Stimulated activated CD8-positive, alpha-beta memory T cell treated with anti-CD3 and anti-CD28 coated beads, Interleukin-7, amount 100 ng/mL, for 4 hours (primary cell): ENCODE measurements around the gene IFITM10.
"Not testable (repeated sequence)": the region's sequence is repeated elsewhere in the genome, so short reads cannot be mapped to it uniquely, and the experiment has no call there.

Experiments
- DNase-seq, 2 donors: peaks; one replicate each; pipeline ENCODE4 v3.0.0-alpha.2; 2020; ENCODE audit warnings: low read depth in 2 of 2

Gene IFITM10

DNA sequence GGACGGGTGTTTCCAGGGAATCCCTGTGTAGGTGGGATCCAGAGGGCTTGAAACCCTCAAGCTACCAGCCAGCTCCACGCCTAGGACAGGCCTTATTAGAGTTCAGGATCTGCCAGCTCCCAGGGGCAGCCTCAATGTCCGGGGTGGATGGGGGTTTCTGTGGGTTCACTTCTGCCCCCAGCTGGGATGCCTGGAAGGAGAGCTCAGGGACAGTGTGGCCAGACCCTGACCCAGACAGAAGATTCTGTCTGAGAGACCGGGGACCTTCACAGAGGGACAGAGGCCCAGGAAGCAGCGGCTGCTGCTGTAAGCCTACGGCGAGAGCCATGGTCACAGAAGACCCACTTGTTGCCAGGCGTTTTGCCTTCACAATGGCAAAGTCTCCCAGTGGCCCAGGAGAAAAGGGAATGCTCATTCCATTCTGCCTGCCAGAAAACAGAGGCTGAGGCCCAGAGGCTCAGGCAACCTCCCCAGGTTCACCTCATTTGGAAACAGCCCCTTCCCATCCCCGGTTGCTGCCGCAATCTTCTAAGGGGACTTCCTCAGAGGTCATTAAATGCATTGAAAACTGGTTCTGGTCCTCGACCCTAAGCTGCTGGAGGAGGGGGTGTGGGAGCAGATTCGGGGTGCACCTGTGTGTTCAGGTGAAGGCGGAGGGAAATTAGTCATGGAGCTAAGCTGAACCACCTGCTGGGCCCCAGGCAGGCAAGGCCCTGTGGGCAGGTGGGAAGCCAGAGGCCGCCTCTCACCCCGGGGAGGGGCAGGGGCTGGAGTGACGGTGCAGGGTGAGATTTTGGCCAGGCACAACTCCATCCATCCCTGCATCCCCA is 58.3 kb downstream of the IFITM10 start:
- no peak for DNase-seq

DNA sequence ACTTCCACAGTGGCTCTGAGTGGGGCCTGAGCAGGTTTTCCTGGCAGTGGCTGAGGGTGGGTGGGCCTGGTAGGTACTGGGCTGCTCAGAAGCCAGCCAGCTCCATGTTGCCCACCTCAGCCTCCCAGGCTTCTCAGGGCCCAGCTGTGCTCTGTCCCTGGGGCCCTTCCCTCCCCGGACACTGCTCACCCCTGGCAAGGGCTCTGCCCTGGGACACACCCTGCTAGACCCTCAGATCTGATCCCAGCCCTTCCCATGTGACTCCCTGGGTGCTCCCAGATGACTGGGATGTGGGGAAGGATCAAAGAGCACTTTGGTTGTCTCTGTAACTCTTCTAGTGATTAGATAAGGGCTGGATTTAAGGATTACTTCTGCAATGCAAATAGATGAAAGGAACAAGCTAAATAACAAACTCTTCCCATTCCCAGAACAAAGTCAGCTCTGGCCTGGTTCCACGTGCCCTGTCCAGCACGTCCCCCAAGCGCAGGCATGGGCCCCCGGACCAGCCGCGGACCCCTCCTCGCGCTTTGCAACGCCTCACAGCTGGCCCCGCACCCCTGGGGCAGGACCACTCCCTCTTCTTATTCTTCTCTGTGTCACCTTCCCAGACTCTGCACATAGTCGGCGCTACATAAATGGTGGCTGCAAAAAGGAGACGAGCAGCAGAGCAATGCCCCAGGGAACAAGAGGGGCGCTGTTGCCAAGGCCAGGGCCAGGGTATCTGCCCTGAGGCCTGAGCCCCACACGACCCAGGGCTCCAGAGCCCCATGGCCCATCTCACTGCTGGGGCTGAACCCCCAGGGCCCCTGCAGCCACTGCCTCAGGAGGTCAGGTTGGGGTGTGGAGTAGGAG is 59.1 kb downstream of the IFITM10 start:
- DNase-seq, result no peak

DNA sequence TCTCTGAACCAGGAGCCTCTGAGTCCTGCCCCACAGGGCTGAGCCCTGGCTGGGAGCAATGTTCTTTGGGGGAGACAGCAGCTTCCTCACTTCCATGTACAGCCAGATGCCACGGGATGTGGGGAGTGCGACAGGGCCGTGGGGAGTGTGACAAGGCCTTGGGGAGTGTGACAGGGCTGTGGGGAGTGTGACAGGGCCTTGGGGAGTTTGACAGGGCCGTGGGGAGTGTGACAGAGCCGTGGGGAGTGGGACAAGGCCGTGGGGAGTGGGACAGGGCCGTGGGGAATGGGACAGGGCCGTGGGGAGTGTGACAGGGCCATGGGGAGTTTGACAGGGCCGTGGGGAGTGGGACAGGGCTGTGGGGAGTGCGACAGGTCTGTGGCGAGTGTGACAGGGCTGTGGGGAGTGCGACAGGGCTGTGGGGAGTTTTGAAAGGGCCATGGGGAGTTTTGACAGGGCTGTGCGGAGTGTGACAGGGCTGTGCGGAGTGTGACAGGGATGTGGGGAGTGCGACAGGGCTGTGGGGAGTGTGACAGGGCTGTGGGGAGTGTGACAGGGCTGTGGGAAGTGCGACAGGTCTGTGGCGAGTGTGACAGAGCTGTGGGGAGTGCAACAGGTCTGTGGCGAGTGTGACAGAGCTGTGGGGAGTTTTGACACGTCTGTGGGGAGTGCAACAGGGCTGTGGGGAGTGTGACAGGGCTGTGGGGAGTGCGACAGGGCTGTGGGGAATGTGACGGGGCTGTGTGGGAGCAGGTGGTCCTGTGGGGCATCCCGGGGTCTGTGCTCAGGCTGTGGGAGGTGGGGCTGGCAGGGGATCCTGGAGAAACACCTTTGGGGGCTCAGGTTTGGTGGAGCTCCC is 60.0 kb downstream of the IFITM10 start:
- no peak for DNase-seq

DNA sequence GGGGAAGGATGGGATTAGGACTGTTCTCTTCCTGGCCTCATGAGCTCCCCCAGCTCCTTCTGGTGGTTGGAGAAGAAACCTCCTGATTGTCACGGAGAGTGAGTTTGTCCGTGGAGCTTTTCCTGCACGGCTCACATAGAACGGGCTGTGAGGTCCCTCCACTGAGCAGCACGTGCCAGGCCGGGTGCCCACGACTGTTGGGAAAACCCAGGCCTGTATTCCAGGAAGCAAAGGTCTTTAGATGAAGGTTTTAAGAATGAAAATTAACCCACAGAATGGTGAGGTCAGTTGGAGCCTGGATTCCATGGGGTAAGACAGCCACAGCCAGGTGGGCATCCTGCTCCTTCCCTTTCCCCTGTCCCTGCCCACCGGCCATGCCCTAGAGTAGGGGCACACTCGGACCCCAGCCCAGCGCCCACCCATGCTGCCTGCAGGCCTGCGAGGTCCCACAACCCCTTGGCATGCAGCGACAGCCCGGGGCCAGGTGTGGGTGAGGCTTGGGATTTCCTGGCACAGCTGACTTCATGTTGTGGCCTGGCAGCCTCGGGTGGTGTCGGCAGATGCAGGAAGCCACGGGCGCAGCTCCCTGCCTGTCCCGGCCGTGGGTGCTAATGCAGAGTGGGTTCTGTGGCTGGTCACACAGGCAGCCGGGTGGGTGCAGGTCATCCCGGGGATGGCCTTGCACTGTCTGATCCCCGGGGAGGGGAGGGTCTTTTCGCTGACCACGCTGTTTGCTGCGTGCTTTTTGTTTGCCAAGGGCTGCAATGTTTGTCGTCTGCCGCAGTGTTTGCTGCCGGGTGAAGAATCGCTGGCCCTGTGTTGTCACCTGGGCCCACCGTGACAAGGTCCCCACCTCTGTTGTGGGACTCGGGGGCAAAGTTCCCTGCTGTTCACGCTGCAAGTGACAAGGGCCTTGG is 60.9 kb downstream of the IFITM10 start:
- DNase-seq, result not testable (repeated sequence)

DNA sequence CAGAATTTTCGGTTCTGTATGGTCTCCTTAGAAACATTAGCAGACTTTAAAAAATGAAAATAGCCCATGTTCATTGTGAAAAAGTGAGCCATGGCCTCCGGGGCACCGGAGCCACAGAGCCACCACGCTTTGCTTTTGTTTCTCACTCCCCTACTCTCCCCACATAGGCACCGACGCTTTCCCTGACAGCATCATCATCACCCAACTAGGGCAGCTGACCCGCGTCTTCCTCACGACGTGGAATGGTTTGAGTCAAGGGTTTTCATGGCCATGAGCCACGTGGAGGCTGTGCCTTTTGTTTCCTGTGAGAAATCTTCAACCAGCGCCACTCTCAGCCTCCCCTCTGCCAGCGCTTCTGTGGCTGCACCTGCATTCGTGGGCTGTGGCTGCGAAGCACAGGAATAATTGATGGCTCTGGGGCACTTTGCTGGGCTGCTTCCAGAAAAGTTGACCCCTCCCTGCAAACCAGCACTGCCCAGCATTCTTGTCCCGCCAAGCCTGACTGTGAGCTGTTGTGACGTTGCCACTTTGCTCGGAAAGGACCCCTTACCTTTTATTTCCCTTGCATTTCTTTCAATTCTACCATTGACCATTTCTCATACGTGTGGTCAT is 62.0 kb downstream of the IFITM10 start:
- DNase-seq, result not testable (repeated sequence)

DNA sequence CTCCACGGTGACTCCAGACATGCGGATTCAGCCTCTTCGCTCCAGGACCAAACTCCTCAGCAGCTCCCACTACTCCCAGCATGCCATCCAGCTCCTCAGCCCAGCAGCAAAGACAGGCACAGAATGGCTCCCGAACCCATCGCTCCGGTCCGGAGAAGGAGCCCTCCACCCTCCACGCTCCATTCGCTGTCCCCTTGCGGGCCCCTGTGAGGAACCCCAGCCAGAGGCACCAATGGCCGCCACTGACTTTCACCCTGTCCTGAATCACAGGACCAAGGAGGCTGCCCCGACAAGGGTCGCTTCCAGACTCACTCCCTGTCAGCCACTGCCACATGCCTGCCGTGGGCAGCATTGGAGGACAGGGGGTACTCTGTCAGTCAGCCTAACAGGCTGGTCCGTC is 64.2 kb downstream of the IFITM10 start:
- not testable (repeated sequence) for DNase-seq

DNA sequence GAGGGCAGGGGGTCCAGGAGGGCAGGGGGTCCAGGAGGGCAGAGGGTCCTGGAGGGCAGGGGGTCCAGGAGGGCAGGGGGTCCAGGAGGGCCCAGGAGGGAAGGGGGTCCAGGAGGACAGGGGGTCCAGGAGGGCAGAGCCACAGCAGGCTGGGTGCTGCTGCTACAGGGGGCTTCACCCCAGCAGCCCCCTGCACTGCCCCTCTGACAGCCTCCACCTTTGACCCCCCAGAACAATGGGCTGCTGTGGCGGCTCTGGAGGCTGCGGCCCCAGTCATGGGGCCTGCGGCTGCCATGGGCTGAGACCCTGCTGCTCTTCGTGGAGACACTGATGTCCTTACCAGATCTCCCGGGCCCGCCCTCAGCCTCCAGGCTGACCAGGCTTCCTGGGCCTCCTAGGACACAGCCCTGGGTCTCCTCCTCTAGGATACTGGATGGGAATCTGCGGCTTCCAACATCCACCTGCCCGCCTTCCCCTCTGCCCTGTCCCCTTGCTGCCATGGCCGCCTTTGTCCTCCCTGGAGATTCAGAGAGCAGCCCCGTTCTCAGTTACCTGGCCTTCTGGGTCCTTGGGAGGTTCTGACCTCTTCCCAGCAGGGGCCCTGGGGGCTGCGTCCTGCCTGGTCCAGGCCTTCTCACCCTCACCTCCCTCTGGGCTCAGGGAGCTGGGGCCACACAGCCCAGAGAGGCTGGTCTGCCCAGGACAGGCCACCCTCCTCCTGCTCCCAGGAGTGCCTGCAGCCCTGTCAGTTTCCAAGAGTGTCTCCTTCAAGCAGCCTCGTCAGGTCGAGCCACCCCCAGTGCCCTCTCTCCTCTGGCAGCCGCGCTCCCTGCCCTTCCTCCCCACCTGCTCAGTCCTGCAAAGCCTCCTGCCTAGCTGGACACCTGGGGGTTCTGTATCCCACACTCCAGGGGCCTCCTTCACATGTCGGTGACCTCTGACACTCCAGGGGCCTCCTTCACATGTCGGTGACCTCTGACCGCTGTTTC is 65.2 kb downstream of the IFITM10 start:
- not testable (repeated sequence) for DNase-seq

DNA sequence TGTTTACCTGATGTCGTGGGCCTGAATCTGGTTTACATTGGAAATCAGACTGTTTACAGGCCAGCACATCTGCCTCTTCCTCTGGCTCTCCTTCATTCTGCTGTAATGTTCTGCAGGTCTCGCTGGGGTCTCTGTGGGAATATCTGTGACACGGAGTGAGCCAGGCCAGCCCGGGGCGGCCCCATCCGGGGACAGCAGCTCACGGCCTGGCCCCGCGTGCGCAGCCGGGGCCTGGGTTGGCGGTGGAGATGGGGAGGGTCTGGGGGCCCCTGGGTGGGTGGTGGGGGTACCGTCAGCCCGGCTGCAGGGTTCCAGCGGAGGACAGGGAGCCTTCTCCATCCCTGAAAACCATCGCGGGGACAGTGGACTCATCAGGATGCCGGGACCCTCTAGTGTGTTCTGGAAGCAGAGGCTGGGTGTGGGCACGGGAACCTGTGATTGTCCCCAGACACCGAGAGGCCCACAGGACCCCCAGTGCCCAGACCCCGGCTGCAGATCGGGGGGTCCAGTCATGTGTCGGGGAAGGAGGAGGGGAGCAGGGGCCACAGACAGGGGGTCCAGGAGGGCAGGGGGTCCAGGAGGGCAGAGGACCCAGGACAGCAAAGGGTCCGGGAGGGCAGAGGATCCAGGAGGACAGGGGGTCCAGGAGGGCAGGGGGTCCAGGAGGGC is 66.4 kb downstream of the IFITM10 start:
- not testable (repeated sequence) for DNase-seq

DNA sequence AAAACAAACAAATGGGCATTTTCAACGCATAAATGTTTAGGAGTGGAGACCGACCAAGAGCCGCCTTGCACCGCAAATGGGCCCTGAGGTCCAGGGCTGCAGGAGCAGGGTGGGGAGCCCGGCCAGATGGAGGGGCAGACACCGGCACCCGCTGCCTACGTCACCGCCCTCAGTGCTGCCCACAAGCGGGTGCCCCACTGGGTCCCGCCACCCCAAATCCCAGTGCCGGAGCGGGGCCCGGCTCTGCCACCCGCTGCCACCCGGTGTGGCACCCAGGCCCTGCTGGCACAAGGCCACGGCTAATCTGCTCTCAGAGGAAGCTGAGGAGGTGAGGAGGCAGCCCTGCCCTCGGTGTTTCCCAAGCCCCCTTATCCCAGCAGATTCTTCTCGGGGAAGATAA is 67.2 kb downstream of the IFITM10 start:
- DNase-seq, result not testable (repeated sequence)
